CD4-positive, alpha-beta T cell treated with Interleukin-6 at 100 ng/mL for 8 hours (primary cell): ENCODE data around the gene DDX31.
"Not testable (repeated sequence)": the region's sequence is repeated elsewhere in the genome, so short reads cannot be mapped to it uniquely, and the experiment has no call there.

Experiments used
- DNase-seq: peaks from one replicate; pipeline ENCODE4 v3.0.0-alpha.2; 2020; ENCODE audit warnings: mixed read lengths, low spot score

Gene DDX31

DNA sequence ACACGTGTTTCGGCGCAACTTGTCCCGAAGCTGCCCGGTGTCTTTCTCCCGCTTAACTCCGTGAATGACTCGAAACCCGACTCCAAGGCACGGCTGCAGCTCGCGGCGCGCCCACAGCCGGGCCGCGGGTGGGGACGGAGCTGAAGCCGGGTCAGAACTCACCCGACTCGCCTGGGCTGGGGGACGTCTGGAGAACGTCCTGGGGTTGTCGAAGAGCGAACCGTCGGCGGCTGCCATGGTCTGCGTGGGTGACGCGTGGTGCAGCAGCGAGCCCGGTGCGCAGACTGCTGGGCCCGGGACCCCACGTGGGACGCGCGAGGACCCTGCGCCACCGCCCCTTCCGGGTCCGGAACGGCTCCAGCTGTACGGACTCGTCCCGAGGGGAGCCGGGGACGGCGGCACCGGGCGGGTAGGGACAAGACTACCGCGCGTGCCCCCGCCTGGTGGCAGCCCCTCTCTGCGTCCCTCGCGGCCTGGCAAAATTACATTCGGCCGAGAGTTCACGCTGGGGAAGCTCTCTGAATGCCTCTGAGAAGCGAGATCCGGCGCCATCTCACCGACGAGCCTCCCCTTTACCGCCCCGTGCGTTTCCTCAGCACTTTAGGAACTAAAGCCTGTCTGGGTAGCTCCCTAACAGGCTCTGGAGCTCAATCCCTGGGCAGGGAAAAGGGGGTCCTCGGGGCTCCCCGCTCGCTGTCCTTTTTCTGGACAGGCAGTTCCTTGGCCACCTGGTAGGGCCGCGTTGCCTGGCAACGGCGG is at the start of gene DDX31:
Gene DDX31 (minus strand): TSS at position 286 of the 759 bp plus-strand sequence. CDS start 49 bp downstream, at position 237.
- DNase-seq, result peak; percentile 79

DNA sequence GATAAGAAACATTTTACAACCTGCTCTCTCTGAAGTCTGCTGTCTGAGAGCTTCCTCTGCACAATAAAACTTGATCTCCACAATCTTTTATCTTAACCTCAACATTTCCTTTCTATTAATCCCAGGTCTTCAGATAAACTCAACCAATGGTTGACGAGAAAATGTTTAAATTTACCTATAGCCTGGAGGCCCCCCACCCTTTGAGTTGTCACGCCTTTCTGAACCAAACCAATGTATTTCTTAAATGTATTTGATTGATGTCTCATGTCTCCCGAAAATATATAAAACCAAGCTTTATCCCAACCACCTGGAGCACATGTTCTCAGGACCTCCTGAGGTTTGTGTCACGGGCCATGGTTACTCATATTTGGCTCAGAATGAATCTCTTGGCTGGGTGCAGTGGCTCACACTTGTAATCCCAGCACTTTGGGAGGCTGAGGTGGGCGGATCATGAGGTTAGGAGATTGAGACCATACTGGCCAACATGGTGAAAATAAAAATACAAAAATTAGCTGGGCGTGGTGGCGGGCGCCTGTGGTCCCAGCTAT is 48.7 kb upstream of the DDX31 start:
- DNase-seq, result not testable (repeated sequence)

DNA sequence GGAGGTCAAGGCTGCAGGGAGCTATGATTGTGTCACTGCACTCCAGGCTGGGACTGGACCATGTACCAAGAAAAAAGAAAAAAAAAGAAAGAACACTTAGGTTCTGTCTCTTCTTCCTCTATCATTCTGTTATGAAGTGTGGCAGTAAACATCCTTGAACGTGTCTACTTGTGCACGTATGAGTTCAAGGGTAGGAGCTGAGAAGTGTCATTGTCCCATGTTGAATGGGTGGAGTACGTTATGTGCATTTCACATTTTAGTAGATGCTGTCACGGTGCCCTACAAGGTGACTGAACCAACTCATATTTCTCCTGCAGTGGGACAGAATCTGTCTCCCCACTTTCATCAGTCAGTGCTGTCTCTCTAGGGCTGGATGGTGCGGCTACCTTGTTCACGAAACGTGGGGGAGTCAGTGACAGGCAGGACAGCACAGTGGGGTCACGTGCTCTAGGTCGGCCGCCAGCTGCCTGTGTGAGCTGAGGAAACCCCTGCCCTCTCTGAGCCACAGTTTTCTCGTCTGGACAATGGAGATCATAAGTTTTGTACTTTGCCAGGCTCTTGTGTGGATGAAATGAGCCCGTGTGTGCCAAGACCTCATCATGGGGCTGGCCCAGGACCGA is 47.7 kb upstream of the DDX31 start:
- no peak for DNase-seq

DNA sequence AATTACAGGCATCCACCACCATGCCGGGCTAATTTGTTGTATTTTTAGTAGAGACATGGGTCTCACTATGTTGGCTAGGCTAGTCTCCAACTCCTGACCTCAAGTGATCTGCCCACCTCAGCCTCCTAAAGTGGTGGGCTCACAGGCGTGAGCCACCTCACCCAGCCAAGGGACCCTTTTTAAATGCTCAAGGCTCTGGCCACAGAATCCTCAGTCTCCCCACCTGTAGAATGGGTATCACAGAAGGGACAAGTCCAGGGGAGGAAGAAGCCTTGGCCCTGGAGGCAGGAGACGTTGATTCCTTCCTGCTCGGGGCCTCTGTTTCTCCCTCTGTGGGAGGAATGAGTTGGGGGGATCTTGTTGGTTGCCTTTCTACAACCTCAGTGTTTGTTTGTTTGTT is 46.2 kb upstream of the DDX31 start:
- DNase-seq, result no peak

DNA sequence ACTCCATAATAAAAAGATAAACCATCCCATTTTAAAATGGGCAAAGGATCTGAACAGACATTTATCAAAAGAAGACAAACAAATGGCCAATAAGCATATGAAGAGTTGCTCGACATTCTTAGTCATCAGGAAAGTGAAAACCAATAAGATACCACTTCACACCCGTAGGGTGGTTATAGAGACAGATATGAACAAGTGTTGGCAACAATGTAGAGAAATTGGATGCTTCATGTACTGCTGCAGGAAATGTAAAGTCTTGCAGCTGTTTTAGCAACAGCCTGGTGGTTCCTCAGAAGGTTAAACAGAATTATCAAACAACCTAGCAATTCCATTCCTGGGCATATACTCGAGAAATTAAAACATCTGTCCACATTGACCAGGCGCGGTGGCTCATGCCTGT is 43.0 kb upstream of the DDX31 start:
- DNase-seq, result no peak

DNA sequence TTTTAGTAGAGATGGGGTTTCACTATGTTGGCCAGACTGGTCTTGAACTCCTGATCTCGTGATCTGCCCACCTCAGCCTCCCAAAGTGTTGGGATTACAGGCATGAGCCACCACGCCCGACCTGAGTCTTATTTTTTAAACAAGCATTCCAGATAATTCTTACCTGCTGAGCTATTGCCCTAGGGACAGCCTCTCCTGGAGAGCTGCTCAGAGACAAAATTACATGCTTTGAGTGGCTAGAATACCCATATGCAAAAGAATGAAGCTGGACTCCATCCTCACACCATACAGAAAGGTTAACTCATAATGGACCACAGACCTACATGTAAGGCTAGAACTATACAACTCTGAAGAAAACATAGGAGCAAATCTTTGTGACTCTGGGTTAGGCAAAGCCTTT is 42.1 kb upstream of the DDX31 start:
- no peak for DNase-seq

DNA sequence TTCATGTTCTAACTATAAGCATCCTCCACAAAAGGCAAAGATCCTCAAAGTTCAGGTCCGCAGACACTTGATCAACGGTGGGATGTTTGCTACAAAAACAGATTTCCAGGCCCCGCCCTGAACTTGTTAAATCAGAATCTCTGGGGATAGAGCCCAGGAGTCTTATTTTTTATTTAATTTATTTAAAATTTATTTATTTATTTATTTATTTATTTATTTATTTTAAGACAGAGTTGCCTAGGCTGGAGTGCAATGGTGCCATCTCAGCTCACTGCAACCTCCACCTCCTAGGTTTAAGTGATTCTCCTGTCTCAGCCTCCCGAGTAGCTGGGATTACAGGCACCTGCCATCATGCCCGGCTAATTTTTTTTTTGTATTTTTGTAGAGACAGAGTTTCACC is 41.4 kb upstream of the DDX31 start:
- DNase-seq, result not testable (repeated sequence)

DNA sequence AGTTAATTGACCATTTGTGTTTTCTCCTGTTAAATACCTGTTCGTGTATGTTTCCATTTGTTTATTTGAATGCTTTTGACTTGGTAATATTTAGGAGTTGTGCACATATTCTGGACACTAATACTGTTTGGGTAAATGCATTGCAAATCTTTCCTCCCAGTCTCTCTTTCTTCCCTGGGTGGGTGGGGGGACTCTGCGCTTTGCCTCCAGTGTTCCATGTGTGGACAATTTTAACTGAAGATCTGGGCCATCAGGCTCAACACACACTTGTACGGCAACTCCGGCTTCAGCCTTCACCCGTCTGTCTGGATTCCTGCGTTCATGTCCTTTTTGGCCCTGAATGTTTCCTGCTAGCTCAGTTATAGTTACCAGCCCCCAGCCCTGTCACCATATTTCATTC is 40.5 kb upstream of the DDX31 start:
- DNase-seq, result no peak

DNA sequence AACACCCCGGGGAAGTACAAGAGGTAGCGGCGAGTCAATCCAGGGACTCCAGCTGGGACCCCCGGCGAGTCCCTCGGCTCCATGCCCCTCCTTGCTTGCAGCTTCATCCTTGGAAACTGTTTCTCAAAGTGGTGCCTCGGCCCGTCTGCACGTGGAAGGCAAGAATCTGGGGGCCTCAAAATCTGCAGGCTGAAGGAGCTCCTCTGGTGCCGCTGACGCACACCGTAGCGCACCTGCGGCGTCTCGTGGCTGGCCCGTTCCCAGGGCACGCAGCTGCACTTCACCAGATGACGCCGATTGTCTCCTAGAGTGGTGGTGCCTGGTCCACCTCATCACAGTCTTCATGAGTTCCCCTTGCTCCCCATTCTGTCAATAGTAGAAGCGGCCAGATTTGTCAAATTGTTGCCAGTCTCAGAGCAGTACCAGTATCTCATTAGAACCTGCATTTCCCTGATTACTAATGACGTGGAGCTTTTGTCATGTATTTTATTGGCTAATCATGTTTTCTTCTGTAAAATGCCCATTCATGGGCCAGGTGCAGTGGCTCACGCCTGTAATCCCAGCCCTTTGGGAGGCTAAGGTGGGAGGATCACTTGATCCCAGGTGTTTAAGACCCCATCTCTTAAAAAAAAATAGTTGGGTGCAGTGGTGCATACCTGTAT is 39.1 kb upstream of the DDX31 start:
- DNase-seq, result no peak

DNA sequence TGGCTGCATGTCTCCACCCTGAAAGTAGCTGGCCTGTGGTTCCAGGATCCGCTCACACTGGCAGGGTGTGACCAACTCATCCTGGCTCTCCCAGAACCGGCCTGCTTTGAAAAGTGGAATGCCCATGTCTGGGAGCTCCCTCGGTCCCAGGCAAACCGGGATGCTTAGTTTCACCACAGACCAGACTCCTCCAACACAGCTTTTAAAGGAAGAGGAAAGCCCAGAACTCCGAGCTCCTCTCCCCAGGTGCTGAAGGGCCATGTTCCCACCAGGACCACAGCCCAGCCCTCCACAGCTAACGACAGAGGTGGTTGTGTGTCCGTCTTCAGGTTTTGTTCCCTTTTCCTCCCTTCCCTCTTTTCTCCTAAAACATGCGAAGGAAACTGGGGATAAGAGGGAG is 38.5 kb upstream of the DDX31 start:
- no peak for DNase-seq

DNA sequence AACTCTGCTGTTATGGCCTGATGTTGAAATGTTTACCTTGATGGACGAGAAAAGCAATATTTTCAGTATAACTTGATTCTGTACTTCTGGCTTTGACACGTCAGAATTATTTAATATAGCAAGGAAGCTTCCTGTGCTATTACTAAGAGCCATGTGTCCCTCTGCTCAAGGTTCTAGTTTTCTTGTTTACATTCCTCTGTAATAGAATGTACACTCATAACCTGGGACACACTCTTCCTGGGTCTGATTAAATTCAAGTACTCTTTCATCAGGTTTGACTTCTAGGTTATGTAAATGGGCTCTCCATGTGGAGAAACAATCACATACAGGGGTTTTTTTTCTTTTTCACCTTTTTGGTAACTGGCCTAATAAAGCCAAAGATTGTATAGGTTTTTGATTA is 33.6 kb upstream of the DDX31 start:
- no peak for DNase-seq

DNA sequence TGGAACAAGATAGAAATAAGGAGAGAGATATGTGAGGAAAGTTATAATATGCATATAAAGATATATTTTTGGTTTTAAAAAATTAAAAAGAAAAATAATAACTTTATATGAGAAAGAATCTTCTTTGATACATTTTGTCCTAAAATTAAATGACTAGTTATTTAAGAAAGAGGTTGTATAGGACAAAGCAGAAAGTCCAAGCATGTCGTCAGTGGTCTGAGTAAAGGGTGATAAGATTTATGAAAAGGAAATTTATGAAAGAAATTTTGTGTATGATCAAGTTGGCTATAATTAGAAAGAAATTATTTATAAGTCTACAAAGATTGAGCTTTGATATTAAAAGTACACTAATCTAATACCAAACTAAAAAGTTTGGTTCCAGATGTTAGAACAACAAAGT is 32.5 kb upstream of the DDX31 start:
- DNase-seq, result no peak

DNA sequence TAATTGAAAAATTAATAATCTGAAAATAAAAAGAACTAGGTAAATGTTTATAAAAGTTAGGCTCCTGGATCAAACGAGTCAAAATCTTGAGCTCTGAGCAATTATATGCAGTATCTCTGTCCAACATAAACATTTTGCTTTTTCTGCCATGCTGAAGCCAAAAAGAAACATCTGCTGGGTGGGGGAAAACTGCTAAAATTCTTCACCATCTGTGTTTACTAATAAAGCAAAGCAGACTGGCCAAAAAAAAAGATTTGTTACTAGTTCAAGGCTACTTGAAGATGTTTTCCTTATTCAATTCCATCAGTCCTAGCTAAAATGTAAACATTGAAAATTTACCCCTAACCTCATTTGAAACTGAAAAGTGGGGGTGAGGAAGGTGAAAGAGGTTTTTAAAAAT is 30.2 kb upstream of the DDX31 start:
- DNase-seq, result no peak

DNA sequence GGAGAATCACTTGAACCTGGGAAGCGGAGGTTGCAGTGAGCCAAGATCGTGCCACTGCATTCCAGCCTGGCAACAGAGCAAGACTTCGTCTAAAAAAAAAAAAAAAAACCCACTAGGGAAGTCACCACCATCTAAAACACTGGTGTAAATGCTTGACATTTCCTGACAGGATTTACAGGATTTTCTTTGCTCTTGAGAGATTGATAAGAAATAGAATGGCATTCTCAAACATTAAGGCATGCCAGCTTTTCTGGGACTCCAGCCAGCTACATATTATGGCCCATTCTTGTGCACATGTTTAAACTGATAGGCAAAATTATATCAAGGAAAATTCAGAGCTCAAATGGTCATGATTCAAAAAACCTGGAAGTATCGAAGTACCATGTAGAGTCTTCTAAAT is 29.2 kb upstream of the DDX31 start:
- DNase-seq, result no peak

DNA sequence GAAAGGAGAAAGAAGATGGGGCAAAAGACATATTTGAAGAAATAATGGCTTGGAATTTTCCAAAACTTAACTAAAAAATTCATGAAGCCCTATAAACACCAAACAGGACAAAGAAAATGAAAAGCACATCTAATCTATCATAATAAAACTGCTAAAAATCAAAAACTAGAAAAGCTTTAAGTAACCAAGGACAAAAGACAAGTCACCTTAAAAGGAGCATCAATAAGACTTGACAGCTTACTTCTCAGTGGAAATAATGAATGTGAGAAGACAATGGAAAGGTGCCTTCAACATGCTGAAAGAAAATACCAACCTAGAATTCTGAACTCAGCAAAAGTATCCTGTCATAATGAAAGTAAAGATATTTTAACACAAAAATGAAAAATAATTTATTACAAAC is 27.4 kb upstream of the DDX31 start:
- no peak for DNase-seq

DNA sequence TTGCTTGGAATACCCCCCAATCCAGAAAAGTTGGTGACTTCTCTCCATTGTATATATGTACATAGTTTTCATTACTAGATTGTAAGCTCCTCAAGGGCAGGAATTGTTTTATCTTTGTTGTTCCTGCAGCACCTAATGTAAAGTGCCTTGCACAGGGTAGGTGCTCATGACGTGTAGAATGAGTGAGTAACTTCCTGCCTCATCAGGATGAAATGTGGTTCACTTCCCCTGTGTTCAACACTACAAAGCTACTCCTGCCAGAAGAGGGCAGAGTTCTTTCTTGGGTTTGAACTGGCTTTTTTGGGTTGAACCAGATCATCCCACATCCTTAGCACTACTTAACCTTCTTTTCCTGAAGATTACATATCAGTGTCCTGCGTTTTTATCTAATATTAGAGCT is 24.4 kb upstream of the DDX31 start:
- peak; percentile 23 for DNase-seq

DNA sequence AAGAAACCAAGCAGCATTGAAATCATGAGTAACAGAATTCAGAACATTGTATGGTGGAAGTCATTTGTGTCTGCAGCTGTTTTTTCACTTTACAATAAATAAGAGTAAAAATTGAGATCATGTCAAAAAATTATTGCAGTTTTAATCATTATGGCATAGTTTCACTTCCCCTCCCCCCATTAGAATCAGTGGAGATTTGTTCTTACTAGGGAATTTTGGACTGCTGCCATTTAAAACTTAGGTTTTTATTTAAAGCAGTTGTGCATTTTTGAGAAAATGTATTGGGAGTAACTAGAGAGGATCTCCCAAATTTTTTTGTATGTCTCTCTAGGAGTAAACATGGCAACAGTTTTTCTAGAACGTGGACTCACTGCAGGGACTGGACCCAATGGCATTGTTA is 20.9 kb upstream of the DDX31 start:
- DNase-seq, result no peak

DNA sequence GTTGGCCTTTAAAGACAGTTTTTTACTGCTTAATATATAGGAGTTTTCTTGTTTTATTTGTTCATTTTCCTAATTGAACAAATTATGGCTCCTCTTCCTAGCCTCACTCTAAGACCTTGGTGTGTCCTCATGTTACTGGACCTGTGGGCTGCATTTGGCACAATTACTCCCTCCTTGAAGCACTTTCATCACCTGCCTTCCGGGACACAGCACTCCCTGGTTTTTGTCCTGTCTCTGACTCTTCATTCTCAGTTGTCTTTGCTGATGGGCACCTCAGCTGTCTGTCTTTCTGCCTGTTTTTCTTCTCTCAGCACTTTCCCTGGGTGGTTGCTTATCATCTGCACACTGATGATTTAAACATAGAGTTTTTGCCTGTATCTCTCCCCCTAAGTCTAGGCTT is 14.1 kb upstream of the DDX31 start:
- no peak for DNase-seq

DNA sequence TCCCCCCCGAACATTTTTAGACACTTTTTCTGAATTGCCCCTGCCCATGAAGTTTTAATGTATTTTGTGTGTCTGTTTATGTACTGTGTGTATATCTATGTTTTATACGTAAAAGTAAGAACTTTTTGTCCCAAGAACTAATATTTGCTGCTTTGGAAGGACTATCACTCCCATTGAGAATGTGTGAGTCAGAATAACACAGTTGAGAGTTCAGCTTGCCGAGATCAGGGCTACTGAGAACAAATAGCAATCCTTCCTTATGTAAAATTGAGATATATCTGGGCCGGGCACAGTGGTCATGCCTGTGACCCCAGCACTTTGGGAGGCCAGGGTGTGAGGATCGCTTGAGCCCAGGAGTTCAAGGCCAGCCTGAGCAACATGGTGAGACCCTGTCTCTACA is 11.8 kb upstream of the DDX31 start:
- DNase-seq, result no peak

DNA sequence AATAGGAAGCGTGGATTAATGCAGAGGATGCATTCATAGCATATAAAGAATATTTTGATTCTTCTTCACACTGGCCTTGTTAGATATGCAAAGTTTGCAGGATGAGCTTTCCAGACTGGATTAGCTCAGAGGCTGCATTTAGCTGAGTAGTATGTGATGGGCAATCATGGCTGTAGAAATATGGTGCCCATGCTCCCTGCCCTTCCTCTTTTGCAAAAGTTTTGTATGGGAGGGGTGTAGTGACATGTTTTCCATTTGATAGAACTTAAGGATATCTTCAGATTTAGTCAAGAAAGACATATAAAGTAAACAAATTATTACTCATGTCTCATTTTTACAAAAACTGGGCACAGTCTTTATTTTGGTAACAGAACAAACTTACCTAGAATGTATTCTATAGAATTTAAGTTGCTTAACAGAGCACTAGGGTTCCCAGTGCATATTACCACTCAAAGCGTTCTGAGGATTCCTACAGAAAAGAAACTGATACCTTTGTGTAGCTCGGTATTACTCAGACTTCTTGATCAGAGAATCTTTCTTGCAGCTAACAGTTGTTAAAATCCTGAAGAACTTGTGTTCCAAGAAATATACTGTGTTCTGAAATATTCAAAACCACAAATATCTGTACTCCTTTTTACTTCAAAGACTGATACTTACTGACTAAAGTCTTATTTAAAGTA is 10.3 kb upstream of the DDX31 start:
- no peak for DNase-seq

DNA sequence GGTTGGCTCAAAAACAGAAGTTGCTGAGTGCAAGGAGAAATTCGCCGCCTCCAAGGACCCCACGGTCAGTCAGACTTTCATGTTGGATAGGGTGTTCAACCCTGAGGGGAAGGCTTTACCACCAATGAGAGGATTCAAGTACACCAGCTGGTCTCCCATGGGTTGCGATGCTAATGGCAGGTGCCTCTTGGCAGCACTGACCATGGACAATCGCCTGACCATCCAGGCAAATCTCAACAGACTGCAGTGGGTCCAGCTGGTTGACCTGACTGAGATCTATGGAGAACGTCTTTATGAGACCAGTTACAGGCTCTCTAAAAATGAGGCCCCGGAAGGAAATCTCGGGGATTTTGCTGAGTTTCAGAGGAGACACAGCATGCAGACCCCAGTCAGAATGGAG is 8.2 kb upstream of the DDX31 start:
- no peak for DNase-seq

DNA sequence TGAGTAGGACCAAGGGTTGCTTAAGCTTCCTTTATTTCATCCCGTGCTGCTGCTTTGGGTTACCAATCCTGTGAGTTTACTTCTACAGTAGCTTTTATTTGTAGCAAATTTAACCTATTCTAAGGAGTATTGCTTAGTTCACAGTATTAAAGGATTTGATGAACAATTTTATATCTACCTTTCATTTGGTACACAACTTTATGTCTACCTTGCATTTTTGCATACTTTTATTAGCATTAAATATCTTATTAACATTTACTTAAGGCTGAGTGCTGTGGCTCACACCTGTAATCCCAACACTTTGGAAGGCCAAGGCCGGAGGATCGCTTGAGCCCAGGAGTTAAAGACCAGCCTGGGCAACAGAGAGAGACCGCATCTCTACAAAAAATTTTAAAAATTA is 4.7 kb upstream of the DDX31 start:
- no peak for DNase-seq

DNA sequence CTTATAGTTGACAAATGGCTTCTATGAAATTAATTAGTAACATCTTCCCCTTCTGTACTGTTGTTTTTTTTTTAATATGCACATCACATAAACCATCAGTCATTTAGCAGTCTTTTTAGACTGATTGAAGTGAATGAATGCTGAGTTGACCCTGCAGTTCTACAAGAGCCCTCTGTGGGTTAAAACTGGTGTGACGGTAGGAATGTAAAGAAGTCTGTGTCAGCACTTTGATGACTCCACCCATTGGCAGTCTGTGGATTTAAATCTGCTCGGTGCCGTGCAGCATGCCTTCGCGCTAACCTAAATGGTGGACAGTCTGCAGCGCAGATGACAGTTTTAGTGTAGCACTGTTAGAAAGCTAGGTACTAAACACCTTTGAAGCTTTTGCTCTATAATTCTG is 3.6 kb upstream of the DDX31 start:
- no peak for DNase-seq
